HG03280 (cell line): ENCODE data around the gene CD84.
"Not testable (repeated sequence)": the region's sequence is repeated elsewhere in the genome, so short reads cannot be mapped to it uniquely, and the experiment has no call there.

ENCODE experiments used
- ATAC-seq: cut with Tn5 transposase; IDR thresholded peaks from one replicate; pipeline ENCODE4 v1.9.1; 2021; ENCODE audit warnings: mild to moderate bottlenecking, moderate library complexity; ENCODE audit not compliant: unreplicated experiment

The CD84 gene

DNA sequence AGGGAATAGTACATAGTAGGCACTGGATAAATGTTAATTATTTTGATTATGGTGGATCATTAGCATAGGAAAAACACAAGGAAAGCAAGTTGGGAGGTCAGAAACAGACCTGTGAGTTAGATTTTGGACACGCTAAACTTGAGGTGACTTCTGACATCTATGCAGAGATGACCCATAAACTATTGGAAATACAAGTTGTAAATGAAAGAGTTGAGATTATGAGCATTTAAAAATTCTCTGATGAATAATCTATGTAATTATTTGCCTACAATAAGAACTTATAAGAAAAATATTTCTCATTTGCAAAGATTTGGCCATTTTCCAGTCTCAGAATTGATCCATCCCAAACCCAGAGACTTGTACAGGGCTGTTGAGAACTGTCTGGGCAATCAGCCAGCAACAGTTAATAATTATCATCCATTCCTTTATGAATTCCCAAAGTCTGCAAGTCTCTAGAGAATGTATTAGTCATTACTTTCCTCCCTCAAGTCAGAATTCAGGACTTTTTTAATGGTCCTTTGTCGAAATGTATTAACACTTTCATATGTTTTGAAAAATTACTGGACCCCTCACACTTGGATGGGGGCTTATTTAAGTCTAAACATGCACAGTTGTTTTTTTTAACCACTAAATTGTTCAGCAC, 36.9 kb downstream of the CD84 start:
- no peak for ATAC-seq

DNA sequence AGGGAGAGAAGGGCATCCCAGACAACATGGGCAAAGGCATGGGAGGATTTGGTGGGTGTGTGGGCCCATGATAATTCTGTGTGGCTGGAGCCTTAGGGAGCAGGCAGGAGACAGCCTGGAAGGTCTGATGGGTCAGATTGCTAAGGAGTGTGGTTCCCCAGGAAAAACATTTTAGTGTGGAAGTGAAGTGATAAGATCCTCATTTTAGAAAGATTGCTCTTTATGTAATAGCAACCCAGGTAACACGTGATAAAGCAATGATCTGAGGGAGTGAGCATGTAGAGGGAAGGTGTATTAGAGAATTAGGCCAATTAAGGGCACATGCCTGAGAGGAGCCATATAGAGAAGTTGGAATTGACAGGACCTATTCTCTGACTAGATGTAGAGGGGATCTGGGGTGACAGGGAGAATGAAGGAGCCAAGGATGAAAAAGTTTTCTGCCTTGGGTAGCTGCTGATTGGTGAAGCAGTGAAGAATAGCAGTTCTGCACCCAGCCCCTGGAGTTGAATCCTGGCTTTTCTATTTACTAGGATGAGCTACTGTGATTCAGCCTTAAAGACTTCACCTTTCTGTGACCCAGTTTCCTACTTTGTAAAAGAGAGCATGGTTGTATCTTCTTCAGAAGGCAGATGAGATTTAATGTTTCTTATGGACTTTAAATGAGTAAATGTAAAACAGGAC, 37.5 kb downstream of the CD84 start:
- no peak for ATAC-seq

DNA sequence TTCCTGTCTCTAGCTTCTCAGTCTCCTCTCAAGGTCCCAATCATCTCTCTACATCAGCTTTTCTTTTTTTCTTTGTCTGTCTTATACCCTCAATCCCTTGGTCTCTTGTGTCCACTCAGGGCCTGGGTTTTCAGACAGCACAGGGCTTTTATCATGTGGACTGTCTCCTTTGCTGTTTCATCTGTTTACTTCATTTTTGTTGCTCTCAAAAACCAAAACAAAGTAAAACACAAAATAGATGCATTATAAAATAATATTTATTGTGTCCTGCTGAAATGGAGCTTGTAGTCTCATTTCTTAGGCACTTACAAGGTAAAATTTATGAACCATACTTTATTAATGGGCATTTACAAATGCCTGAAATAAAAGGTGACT, 38.5 kb downstream of the CD84 start:
- no peak for ATAC-seq

DNA sequence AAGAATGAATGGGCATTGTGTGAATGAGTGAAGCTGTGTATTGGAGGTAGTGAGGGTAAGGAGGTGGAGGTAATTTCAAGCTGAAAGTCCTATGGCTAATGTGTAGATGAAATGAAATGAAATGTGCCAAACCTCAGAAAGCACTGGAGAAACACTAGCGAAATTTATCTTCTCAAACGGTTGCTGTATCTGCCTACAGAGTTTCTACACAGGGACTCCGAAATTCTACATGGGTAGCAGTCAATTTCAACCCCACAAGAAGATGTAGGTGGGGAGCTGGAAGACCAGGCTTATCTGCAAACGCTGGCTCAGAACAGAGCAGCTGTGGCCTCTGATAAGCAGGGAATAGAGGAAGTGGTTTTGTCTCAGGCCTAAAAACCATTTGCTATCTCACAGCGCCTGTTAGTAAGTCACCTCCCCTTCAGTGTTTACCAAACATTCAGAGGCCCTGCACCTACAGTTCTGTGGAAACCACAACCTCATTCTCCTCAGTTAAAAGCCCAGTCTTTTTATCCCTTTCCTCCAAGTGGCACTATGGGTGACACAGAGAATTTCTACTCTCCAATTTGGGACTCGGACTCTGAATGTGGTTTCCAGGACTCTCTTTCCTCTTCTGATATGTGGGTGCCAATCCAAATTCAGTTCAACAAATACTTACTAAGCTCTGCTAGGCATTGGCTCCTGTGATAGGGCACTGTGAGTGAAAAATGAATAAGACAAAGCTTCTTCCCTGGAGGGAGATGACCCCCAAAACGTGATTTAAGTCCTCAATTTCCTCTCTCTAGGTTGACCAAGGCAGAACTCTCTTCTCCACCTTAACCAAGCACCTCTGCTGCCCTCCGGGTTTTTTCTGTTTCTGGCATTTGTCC, 39.1 kb downstream of the CD84 start:
- peak; percentile 90 for ATAC-seq

DNA sequence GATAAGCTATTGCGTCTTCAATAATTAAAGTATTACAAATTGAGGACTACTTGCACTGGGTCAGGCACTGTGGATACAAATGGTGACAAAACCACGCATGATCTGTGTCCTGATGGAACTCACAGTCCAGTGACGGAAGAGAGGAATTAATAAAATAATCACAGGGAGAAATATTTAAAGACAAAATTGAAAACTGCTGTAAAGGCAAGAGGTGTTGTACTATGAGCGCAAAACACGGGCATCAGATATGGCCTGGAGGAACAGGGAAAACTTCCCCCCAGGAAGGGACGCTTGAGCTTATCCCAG, 39.7 kb downstream of the CD84 start:
- ATAC-seq: no peak

DNA sequence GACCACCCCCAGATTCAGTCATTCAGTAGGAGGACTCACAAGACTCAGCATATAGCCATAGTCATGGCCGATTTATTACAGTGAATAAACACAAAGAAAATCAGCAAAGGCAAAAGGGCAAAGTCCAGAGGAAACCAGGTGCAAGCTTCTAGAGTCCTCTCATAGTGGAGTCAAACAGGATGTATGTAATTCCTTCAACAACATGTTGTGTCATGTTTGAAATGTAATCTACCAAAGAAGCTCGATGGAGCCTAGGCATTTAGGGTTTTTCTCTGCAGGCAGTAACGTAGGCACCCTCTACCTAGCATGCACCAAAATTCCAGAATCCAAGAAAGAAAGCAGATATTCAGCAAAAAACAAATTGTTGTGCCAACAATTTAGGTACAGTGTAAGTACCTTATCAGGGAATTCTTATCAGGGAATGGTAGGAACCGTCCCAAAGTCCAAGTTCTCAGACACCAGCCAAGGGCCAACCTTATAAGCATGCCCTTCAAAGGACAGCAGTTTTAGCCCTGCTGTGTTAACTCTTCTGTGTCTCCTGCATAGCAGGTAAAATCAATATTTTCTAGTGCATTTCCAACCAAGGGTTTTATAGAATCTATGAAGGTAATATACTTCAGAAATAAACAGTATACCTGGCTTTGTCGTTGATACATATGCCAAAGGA, 40.2 kb downstream of the CD84 start:
- no peak for ATAC-seq

DNA sequence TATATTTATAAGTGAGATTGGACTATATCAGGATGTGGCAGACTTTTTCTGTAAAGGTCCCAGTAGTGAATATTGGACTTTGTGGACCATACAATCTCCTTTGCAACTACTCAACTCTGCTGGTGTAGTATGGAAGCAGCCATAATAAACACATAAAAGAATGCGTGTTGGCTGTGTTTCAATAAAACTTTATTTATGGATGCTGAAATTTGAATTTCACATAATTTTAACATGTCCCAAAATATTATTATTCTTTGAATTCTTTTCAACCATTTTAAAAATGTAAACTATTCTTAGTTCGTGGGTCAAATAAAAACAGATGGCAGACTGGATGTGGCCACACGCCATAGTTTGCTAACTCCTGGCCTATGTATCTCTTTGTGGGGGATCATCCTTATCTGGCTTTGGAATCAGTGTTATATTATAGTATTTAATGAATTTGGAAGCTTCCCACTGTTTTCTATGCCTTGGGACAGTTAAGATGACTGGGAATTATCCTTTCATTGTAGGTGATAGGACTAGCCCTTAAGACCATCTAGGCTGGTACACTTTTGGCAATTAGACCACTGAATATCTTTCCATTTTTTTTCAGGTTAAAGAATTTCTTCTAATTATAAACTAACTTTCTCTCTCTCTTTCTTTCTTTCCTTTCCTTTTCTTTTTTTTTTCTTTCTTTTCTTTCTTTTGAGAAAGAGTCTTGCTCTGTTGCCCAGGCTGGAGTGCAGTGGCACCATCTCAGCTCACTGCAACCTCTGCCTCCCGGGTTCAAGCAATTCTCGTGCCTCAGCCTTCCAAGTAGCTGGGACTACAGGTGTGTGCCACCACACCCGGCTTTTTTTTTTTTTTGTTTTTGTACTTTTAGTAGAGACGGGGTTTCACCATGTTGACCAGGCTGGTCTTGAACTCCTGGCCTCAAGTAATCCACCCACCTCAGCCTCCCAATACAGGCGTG, 41.3 kb downstream of the CD84 start:
- no peak for ATAC-seq

DNA sequence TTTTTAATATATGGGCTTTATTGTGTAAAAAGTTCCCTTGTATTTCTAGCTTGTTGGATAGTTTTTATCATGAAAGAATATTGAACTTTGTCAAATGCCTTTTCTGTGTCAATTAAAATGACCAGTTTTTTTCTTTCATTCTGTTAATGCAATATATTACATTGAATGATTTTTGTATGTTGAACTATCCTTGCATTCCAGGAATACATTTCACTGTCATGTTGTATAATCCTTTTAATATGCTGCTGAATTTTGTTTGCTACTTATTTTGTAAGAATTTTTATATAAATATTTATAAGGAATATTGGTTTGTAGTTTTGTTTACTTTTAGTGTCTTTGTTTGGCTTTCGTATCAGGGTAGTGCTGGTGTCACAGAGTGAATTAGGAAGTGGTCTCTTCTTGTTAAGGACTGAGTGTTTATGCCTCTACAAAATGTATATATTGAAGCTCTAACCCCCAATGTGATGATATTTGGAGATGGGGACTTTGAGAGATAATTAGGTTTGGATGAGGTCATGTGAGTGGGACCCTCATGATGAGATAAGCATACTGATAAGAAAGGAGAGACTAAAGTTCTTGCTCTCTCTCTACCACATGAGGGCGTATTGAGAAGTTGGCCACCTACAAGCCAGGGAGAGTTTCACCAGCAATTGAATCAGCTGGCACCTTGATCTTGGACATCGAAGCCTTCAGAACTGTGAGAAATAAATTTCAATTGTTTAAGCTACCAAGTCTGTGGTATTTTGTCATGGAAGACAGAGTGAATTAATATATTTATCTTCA, 44.3 kb downstream of the CD84 start:
- ATAC-seq: no peak

DNA sequence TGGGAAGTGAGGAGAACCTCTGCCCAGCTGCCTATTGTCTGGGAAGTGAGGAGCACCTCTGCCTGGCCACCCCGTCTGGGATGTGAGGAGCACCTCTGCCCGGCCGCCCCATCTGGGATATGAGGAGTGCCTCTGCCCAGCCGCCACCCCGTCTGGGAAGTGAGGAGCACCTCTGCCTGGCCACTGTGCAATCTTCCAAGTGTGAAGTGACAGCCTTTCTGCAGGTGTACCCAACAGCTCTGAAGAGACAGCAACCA, 46.8 kb downstream of the CD84 start:
- ATAC-seq: not testable (repeated sequence)

DNA sequence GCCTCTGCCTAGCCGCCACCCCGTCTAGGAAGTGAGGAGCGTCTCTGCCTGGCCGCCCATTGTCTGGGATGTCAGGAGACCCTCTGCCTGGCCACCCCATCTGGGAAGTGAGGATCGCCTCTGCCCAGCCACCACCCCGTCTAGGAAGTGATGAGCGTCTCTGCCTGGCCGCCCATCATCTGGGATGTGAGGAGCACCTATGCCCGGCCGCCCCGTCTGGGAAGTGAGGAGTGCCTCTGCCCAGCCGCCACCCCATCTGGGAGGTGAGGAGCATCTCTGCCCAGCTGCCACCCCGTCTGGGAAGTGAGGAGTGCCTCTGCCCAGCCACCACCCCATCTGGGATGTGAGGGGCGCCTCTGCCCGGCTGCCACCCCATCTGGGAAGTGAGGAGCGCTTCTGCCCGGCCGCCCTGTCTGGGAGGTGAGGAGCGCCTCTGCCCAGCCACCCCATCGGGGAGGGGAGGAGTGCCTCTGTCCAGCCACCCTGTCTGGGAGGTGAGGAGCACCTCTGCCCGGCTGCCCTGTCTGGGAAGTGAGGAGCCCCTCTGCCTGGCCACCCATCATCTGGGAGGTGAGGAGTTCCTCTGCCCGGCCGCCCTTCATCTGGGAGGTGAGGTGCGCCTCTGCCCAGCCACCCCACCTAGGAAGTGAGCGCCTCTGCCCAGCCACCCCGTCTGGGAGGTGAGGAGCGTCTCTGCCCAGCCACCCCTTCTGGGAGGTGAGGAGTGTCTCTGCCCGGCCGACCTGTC, 47.3 kb downstream of the CD84 start:
- ATAC-seq: not testable (repeated sequence)

DNA sequence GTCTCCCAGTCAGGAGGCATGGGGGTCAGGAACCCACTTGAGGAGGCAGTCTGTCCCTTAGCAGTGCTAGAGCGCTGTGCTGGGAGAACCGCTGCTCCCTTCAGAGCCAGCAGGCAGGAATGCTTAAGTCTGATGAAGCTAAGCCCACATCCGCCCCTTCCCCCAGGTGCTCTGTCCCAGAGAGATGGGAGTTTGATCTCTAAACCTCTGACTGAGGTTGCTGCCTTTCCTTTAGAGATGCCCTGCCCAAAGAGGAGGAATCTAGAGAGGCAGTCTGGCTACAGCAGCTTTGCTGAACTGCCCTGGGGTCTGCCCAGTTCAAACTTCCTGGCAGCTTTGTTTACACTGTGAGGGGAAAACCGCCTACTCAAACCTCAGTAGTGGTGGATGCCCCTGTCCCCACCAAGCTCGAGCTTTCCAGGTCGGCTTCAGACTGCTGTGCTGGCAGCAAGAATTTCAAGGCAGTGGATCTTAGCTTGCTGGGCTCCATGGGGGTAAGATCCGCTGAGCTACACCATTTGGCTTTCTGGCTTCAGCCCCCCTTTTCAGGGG, 49.8 kb downstream of the CD84 start:
- not testable (repeated sequence) for ATAC-seq

DNA sequence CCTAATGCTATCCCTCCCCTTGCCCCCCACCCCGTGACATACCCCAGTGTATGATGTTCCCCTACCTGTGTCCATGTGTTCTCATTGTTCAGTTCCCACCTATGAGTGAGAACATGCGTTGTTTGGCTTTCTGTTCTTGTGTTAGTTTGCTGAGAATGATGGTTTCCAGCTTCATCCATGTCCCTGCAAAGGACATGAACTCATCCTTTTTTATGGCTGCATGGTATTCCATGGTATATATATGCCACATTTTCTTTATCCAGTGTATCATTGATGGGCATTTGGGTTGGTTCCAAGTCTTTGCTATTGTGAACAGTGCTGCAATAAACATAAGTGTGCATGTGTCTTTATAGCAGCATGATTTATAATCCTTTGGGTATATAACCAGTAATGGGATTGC, 55.5 kb downstream of the CD84 start:
- ATAC-seq: not testable (repeated sequence)

DNA sequence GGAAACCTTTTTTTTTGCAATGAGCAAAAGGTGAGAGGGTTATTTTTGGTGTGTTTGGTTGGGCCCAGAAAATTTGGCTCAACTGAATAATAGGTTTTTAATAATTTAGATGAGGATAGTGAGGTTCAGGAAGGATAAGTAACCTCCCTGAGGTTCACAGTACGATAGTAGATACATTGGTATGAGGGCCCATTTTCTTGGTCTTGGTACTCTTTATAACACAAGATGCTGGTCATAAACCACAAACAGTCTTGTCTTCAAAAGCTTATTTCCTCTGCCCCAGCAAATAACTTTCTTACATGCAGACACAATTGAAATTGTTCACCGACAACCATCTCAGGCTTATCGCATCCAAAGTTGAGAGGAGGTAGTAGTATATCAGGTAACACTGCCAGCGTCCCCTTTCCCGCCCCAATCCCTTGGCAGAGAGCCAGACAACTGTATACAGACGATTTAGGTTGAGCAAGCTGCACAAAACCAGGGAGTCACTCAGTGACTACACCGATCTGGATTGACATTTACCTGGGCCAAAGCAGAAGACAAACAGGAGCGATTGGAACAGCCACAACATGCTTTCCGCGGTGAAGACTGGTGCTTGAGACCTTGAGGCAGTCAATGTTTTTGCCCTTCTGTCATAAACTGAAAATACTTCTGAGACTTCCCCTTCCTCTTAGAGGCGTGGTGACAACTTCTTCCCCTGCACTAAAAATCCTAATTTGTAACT, 56.5 kb downstream of the CD84 start, which contains the start of gene SLAMF6:
SLAMF6 (minus strand) TSS at position 634 of the 724 bp plus-strand sequence; CDS start at position 571, 63 bp downstream.
- no peak for ATAC-seq

DNA sequence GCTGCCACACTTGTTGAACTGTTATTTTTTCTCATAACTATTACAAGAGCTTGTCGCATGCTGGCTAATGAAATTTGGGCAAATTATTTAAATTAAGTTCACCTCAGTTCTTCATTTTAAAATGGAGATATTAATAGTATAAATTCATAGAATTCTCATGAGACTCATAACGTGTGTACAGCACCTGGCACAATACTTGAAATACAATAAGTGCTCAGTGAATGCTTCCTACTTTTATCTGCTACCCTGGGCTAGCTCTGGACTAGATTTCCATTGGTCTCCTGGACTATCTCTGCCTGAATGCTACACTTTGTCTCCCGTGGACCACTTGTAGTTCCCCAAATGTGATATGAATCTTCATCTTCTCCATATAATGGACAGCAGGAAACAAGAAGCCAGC, 57.2 kb downstream of the CD84 start:
- ATAC-seq: no peak

DNA sequence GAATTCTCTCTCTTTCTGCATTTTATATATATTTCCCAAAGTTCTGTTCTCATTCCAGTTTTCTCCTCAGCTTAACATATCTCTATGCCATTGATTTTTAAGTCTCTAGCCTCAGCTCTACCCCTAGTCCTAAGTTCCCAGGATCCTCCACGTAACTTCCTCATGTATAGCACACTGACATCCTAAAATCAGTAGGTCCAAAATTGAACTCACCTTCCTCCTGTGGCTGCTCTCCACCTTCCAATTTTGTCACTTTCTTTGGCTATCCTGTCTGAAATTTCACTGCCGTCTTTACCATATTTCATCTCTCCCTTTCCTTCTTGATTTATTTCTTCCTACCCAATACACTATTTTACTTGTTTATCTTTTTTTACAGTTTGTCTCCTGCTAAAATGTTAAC, 57.7 kb downstream of the CD84 start:
- no peak for ATAC-seq

DNA sequence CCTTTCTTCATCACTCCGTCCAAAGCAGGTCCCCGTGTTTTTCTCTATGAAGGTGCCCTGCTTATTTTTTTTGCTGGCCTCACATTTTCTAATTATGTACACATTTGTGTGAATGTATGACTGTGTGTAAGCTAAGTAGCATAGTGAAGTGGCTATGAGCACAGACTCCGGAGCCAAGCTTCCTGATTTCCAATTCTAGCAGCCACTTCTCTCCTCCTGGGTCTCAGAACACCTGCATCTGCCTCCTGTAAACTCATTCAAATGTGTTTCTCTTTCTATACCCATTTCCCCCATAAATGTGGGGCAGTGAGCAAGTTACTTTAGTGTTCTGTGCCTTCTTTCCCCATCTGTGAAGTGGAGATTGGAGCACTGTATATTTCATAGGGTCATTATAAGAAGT, 58.3 kb downstream of the CD84 start:
- ATAC-seq: no peak

DNA sequence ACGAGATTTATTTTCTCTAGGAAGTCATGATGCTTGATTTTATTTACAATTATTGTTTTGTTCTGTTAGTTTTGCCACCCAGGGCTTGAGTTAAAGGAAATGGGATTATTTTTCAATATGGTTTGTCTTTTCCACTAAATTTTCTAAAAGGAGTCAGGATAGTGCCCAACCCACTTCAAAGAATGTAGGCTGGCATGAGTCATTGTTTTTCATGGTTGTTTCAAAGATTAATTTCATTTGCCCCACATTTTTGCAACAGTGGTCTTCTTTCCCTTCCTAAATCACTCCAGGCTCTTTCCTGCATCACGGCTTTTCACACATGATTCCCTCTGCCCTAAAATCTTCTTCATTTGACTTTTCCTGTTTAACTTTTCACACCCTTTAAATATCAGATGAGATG, 58.7 kb downstream of the CD84 start:
- ATAC-seq: no peak
